ENCODE data around the gene PAQR7.

PAQR7 gene

DNA sequence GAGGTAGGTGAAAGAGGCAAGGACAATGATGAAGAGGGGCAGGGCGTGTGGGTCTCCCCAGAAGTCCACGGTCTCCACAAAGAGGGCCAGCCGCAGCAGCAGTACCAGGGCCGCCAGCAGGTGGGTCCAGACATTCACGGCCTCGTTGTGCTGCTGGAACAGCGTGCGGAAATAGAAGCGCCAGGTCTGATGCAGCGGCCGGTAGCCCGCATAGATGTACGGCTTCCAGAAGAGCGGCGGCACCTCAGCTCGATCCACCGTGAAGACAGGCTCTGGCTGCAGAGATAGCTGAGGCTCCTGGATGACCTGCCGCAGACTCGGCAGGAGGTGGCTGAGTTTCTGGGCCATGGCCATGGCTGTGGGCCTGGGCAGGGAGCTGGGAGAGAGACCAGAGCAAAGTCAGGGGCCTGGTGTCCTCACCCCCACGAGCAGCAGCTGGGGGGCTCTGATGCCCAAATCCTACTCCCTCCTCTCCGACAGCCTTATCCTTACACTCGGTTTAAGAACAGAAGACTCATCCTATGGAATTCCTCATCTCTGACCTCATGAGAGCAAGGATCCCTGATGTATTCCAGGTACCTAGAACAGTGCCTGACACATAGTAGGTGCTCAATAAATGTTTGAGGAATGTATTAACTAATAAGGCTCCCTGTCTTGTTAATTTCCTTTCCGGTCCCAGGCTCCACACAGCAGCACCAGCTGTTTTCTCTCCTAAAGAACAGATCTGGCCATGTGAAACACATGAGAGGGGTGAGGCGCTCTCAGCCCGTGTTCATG lies 11.8 kb downstream of the PAQR7 start:
- no peak for DNase-seq (ENCODE audit: low read depth)
- TF ChIP-seq, protein P1, sequence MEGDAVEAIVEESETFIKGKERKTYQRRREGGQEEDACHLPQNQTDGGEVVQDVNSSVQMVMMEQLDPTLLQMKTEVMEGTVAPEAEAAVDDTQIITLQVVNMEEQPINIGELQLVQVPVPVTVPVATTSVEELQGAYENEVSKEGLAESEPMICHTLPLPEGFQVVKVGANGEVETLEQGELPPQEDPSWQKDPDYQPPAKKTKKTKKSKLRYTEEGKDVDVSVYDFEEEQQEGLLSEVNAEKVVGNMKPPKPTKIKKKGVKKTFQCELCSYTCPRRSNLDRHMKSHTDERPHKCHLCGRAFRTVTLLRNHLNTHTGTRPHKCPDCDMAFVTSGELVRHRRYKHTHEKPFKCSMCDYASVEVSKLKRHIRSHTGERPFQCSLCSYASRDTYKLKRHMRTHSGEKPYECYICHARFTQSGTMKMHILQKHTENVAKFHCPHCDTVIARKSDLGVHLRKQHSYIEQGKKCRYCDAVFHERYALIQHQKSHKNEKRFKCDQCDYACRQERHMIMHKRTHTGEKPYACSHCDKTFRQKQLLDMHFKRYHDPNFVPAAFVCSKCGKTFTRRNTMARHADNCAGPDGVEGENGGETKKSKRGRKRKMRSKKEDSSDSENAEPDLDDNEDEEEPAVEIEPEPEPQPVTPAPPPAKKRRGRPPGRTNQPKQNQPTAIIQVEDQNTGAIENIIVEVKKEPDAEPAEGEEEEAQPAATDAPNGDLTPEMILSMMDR (IDR thresholded peaks at IDR 0.05; ENCODE audit: low read depth, low read length, missing control alignments), result no peak
- no peak overlapping the region for H3K4me3 ChIP-seq (ENCODE audit: low read depth, low read length)
- in situ Hi-C loops (cut with HindIII; ENCODE audit: low sequenced_read_pairs), result no loop called here

DNA sequence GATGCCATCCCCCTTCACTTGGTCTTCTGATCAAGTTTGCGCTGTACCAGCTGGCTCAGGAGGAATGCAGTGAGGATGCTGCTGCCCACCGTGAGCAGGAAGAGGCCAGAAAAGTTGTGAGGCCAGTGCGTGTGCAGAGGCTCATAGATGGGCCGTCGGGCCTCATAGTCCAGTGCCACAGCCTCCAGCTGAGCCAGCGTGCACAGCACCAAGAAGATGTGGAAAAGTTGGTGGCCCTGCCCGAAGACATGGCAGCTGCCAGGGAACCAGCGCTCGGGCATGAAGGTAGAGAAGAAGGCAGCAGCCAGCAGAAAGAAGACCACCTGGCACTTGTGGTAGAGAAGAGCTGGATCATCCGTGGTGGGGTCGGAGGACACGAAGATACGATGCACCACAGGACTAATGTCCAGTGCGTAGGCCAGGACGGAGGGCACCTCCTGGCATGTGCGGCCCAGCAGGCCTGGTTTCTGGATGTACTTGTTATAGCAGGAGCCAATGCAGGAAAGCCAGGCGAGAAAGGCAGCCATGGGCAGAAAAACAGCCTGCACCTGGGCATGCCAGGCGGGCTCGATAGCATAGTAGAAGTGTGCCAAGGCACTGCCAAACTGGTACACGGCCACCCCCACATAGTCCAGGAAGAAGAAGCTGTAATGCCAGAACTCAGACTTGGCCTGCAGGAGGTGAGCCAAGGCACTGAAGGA lies 12.6 kb downstream of the PAQR7 start:
- no peak overlapping the region for H3K4me3 ChIP-seq (ENCODE audit: low read depth, low read length)
- in situ Hi-C loops (cut with HindIII; ENCODE audit: low sequenced_read_pairs), result no loop called here
- no peak for DNase-seq (ENCODE audit: low read depth)
- TF ChIP-seq, protein P1 (IDR thresholded peaks at IDR 0.05; ENCODE audit: low read depth, low read length, missing control alignments), result no peak

DNA sequence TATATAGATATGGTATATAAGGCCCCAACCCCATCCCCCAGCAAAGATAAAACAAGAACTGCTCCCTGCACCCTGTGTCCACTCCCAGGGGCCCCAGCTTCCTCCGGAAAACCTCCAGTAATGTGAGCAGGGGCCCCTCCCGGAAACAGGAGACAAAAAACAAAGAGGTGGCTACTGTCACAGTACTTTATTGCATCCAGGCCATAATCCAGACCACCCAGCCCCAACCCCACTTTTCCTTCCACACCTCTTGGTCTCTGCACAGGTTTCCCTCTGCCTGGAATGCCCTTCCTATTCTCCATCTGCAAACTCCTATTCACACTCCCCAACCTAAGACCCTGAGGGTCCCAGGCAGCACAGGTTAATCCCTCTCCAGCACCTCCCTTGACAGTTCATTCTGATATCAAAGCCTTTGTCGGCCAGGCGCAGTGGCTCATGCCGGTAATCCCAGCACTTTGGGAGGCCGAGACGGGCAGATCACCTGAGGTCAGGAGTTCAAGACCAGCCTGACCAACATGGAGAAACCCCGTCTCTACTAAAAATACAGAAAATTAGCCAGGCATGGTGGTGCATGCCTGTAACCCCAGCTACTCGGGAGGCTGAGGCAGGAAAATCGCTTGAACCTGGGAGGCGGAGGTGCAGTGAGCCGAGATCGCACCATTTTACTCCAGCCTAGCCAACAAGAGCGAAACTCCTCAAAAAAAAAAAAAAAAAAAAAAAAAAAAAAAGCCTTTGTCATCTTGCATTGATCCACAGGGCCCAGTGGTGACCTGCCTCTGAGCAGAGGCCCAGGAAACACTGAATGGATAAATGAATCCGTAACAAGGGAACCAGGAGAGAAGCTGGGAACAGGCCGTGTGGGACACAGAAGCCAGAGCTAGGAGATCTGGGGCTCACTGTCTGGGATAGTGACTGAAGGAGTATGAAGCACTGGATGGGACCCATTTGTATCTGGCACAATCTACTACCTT lies 13.9 kb downstream of the PAQR7 start:
- DNase-seq (ENCODE audit: low read depth), result no peak
- in situ Hi-C loops (cut with HindIII; ENCODE audit: low sequenced_read_pairs), result no loop called here
- no peak overlapping the region for H3K4me3 ChIP-seq (ENCODE audit: low read depth, low read length)
- TF ChIP-seq, protein P1 (IDR thresholded peaks at IDR 0.05; ENCODE audit: low read depth, low read length, missing control alignments), result no peak

DNA sequence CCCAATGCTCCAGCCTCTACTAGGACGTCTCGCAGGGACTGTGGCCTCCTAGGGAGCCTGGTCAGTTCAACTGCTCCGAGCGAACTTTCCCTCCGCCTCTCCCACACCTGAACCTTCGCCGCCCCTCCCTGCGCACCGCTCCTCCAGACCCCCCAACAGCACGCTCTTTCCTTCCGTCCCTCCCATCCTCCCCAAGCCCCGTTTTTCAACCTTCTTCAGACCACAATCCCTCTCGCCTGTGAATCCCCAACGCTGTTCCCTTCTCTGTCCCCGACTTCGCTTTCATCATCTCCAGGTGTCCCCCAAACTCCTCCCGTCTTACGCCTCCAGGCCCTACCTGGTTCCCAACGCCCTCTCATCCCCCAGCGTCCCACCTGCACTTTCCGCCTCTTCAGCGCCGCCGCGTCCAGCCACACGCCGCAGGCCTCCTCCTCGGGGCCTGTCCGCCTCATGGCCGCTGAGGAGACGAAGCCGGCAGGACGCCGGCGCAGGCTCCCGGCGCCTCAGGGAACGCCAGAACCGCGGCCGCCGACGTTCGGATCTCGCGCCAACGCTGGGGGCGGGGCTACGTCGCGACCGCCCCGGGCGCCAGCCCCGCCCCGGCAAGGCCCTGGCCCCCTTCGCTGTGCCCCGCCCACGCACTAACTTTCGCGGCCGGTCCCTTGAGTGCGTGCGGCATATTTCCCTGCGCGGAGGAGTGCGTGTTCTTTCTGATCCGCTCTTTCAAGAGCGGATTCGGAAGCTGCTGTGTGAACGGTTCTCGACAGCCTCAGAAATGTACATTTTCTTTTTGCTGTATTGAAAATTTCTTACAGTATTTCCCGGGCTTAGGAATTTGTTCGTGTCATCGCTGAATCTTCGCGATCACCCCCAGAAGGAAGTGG lies 16.4 kb downstream of the PAQR7 start, which contains the start of gene AUNIP:
Gene AUNIP (minus strand): TSS at position 552 of the 884 bp plus-strand sequence. CDS start 100 bp downstream, at position 452.
- TF ChIP-seq, protein P1 (IDR thresholded peaks at IDR 0.05; ENCODE audit: low read depth, low read length, missing control alignments), result no peak

DNA sequence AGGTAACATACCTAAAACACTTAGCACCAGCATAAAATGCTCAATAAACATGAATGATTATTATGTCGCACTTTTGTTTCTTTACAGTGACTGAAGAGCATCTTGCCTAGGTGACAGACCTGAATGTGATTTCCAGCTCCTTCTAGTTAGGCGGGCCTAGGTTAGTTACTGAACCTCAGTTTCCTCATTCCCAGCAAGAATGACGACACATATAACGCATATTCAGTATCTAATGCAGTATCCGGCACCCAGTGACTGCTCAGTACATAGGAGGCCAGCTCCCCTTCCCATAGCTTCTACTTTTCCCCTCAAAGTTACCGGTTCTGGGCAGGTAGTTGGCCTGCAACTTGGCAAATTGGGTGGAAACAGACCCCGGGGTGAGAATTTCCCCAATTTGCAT lies 17.0 kb downstream of the PAQR7 start:
- peak overlapping the region; percentile 68 for H3K4me3 ChIP-seq (ENCODE audit: low read depth, low read length)
- DNase-seq (ENCODE audit: low read depth), result no peak
- in situ Hi-C loops (cut with HindIII; ENCODE audit: low sequenced_read_pairs), result no loop called here
- TF ChIP-seq, protein P1 (IDR thresholded peaks at IDR 0.05; ENCODE audit: low read depth, low read length, missing control alignments), result no peak

More for the DNA sequence above, 16.4 kb downstream of the PAQR7 start, which contains the start of gene AUNIP:
- H3K4me3 ChIP-seq (ENCODE audit: low read depth, low read length), result peak within 1 kb of the TSS; percentile 68
- in situ Hi-C loops (cut with HindIII; ENCODE audit: low sequenced_read_pairs), result no loop called here
- DNase-seq (ENCODE audit: low read depth), result peak; percentile 48

Measured in astrocyte of the cerebellum (primary cell).